Liver (tissue), 9 donors: Measurements from ENCODE around the gene ZNF273. TPM values are rescaled to one million over a fixed set of nuclear protein-coding genes. Genes with fewer than 3 reads are reported as not detected.

ENCODE experiments used
- DNase-seq: peaks from one replicate; pipeline ENCODE4 v3.0.0-alpha.2; 2017; ENCODE audit warnings: low spot score
- H3K27ac ChIP-seq, 2 donors: one replicate each; pipeline ENCODE4 v1.7.0; 2013; ENCODE audit warnings: inconsistent platforms in 2 of 2, low read length in 2 of 2, control low read depth in 1 of 2, low read depth in 1 of 2, mild to moderate bottlenecking in 1 of 2
- H3K27me3 ChIP-seq, 4 donors: one replicate each; pipeline versions ENCODE4 v1.6.1 to v1.7.0; 2013; ENCODE audit warnings: low read length in 3 of 4, inconsistent platforms in 1 of 4, mild to moderate bottlenecking in 1 of 4, moderate library complexity in 1 of 4; ENCODE audit not compliant: control insufficient read depth in 4 of 4, insufficient read depth in 4 of 4
- H3K36me3 ChIP-seq, 4 donors: one replicate each; pipeline versions ENCODE4 v1.6.1 to v1.7.0; 2013; ENCODE audit warnings: low read length in 3 of 4, mild to moderate bottlenecking in 3 of 4, low read depth in 1 of 4, moderate library complexity in 1 of 4; ENCODE audit not compliant: control insufficient read depth in 4 of 4, insufficient read depth in 3 of 4
- H3K4me1 ChIP-seq, 4 donors: one replicate each; pipeline versions ENCODE4 v1.6.1 to v1.7.0; 2013; ENCODE audit warnings: low read length in 3 of 4, mild to moderate bottlenecking in 3 of 4, moderate library complexity in 1 of 4; ENCODE audit not compliant: control insufficient read depth in 4 of 4, insufficient read depth in 4 of 4
- H3K4me3 ChIP-seq, 3 donors: one replicate each; pipeline versions ENCODE4 v1.6.1 to v1.7.0; 2013; ENCODE audit warnings: low read length in 3 of 3, control low read depth in 1 of 3, low read depth in 1 of 3, mild to moderate bottlenecking in 1 of 3
- H3K9ac ChIP-seq, 2 donors: one replicate each; pipeline ENCODE4 v1.7.0; 2013; ENCODE audit warnings: low read length in 2 of 2, mild to moderate bottlenecking in 2 of 2, moderate library complexity in 2 of 2, control low read depth in 1 of 2, low read depth in 1 of 2
- H3K9me3 ChIP-seq, 4 donors: one replicate each; pipeline versions ENCODE4 v1.6.1 to v1.7.0; 2013; ENCODE audit warnings: low read length in 3 of 4; ENCODE audit not compliant: control insufficient read depth in 4 of 4
- EGR1 ChIP-seq, 2 donors: IDR thresholded peaks; 2 replicates each; pipeline ENCODE4 v1.6.1; 2016 to 2018; ENCODE audit warnings: antibody characterized with exemption in 2 of 2, low read depth in 2 of 2
- FOXA1 ChIP-seq: IDR thresholded peaks from 2 replicates; pipeline ENCODE4 v1.6.1; 2016; ENCODE audit warnings: antibody characterized with exemption
- FOXA2 ChIP-seq: IDR thresholded peaks from 2 replicates; pipeline ENCODE4 v1.6.1; 2016; ENCODE audit warnings: antibody characterized with exemption
- GABPA ChIP-seq, 2 donors: IDR thresholded peaks in 1 of 2; conservative IDR thresholded peaks in 1 of 2; 2 replicates each; pipeline ENCODE4 v1.6.1; 2016; ENCODE audit warnings: antibody characterized with exemption in 2 of 2, mild to moderate bottlenecking in 1 of 2, moderate library complexity in 1 of 2
- HNF4A ChIP-seq, 2 donors: conservative IDR thresholded peaks; 2 replicates each; pipeline ENCODE4 v1.6.1; 2016; ENCODE audit warnings: antibody characterized with exemption in 2 of 2, mild to moderate bottlenecking in 2 of 2
- HNF4G ChIP-seq: IDR thresholded peaks from 2 replicates; pipeline ENCODE4 v1.6.1; 2016; ENCODE audit warnings: antibody characterized with exemption
- JUND ChIP-seq, 2 donors: IDR thresholded peaks; 2 replicates each; pipeline ENCODE4 v1.6.1; 2016; ENCODE audit warnings: antibody characterized with exemption in 2 of 2
- NR2F2 ChIP-seq: IDR thresholded peaks from 2 replicates; pipeline ENCODE4 v1.6.1; 2016; ENCODE audit warnings: antibody characterized with exemption
- RAD21 ChIP-seq, 2 donors: IDR thresholded peaks; 2 replicates each; pipeline ENCODE4 v1.6.1; 2016; ENCODE audit warnings: antibody characterized with exemption in 2 of 2, mild to moderate bottlenecking in 2 of 2
- RXRA ChIP-seq, 2 donors: IDR thresholded peaks; 2 replicates each; pipeline ENCODE4 v1.6.1; 2017 to 2018; ENCODE audit warnings: antibody characterized with exemption in 2 of 2, mild to moderate bottlenecking in 1 of 2
- SP1 ChIP-seq: IDR thresholded peaks from 2 replicates; pipeline ENCODE4 v1.6.1; 2018; ENCODE audit warnings: antibody characterized with exemption, mild to moderate bottlenecking
- TAF1 ChIP-seq: conservative IDR thresholded peaks from 2 replicates; pipeline ENCODE4 v1.6.1; 2016; ENCODE audit warnings: antibody characterized with exemption, mild to moderate bottlenecking
- YY1 ChIP-seq: IDR thresholded peaks from 2 replicates; pipeline ENCODE4 v1.6.1; 2016; ENCODE audit warnings: antibody characterized with exemption, mild to moderate bottlenecking
- WGBS: extraction: QIAGEN DNeasy Blood & Tissue Kit; methylation state at CpG from one replicate; pipeline ENCODE4 v1.1.7; 2013; 5-methylcytosine and 5-hydroxymethylcytosine counted together
- polyA plus RNA-seq, 2 donors: library from polyadenylated mRNA; stranded (reverse) in 1 of 2; unstranded in 1 of 2; fragments of 200-250 nt in 1 of 2; fragments of >200 nt in 1 of 2; fragmentation: Nextera tagmentation in 1 of 2; extraction: Ambion mirVana in 1 of 2; gene quantifications; one replicate each; pipeline versions ENCODE4 v1.2.1 to v1.2.3, GENCODE V29; 2013 to 2015
- total RNA-seq, 2 donors: library from RNA; depleted of rRNA; stranded (reverse); fragments of >200 nt; gene quantifications; one replicate each; pipeline ENCODE4 v1.2.3, GENCODE V29; 2014
- TF ChIP-seq, protein P1 (sequence below): IDR thresholded peaks from 2 replicates; pipeline ENCODE4 v1.6.1; 2016; ENCODE audit warnings: antibody characterized with exemption, mild to moderate bottlenecking
- TF ChIP-seq, protein P2 (sequence below): IDR thresholded peaks from 2 replicates; pipeline ENCODE4 v1.6.1; 2016; ENCODE audit warnings: antibody characterized with exemption
- TF ChIP-seq, protein P3 (sequence below): IDR thresholded peaks from 2 replicates; pipeline ENCODE4 v1.6.1; 2016; ENCODE audit warnings: antibody characterized with exemption
- TF ChIP-seq, protein P4 (sequence below): fragments of 150-350 bp; IDR thresholded peaks from 2 replicates; pipeline ENCODE4 v1.5.1; 2017; ENCODE audit warnings: improper control_type of control experiment, low read depth, low read length; ENCODE audit not compliant: missing input control
- donor health status: healthy.
- donor health status: healthy.
- donor health status: healthy.
- donor health status: healthy.
- donor health status: healthy.

The ZNF273 gene
- total and polyA plus RNA-seq, 4 donors: 0.43 to 14.9 (median 0.73) TPM

DNA sequence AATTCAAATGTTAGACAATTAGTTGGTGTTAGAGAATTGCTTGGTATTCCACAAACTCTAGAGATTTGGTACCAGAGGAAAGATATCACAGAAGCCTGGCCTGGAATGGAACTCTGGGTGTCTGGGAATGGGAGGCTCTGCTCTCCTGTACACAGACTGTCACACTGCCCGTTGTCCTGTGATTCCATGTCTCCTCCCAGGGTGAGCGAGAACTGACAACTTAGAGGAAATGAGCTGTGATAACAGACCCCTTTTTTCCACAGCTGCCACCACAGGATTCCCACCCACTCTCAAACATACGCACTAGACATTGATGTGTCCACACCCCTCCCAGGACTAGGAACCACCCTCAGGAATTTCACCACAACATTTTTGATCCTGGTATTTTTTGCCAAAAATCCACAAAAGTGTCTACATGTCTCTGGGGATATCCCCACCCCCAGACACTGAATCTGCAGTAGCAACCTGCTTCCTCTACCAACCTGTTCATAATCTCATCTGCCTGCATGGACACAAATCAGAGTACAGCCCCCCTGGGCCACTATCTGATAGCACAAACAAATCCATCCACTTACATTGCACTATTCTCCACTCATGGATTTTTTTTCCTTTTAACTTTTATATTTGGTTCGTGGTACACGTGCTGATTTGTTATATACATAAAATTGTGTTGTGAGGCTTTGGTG is 4.7 kb downstream of the ZNF273 start:
- TF ChIP-seq TAF1: no peak
- TF ChIP-seq YY1: no peak
- TF ChIP-seq, protein P1, sequence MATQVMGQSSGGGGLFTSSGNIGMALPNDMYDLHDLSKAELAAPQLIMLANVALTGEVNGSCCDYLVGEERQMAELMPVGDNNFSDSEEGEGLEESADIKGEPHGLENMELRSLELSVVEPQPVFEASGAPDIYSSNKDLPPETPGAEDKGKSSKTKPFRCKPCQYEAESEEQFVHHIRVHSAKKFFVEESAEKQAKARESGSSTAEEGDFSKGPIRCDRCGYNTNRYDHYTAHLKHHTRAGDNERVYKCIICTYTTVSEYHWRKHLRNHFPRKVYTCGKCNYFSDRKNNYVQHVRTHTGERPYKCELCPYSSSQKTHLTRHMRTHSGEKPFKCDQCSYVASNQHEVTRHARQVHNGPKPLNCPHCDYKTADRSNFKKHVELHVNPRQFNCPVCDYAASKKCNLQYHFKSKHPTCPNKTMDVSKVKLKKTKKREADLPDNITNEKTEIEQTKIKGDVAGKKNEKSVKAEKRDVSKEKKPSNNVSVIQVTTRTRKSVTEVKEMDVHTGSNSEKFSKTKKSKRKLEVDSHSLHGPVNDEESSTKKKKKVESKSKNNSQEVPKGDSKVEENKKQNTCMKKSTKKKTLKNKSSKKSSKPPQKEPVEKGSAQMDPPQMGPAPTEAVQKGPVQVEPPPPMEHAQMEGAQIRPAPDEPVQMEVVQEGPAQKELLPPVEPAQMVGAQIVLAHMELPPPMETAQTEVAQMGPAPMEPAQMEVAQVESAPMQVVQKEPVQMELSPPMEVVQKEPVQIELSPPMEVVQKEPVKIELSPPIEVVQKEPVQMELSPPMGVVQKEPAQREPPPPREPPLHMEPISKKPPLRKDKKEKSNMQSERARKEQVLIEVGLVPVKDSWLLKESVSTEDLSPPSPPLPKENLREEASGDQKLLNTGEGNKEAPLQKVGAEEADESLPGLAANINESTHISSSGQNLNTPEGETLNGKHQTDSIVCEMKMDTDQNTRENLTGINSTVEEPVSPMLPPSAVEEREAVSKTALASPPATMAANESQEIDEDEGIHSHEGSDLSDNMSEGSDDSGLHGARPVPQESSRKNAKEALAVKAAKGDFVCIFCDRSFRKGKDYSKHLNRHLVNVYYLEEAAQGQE: no peak
- TF ChIP-seq HNF4A (conservative IDR thresholded peaks at IDR 0.05): no peak
- TF ChIP-seq, protein P2, sequence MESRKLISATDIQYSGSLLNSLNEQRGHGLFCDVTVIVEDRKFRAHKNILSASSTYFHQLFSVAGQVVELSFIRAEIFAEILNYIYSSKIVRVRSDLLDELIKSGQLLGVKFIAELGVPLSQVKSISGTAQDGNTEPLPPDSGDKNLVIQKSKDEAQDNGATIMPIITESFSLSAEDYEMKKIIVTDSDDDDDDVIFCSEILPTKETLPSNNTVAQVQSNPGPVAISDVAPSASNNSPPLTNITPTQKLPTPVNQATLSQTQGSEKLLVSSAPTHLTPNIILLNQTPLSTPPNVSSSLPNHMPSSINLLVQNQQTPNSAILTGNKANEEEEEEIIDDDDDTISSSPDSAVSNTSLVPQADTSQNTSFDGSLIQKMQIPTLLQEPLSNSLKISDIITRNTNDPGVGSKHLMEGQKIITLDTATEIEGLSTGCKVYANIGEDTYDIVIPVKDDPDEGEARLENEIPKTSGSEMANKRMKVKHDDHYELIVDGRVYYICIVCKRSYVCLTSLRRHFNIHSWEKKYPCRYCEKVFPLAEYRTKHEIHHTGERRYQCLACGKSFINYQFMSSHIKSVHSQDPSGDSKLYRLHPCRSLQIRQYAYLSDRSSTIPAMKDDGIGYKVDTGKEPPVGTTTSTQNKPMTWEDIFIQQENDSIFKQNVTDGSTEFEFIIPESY: no peak
- no peak for TF ChIP-seq SP1
- no peak for TF ChIP-seq NR2F2
- no peaks in the 10 kb centered on the region for H3K36me3 ChIP-seq
- H3K9me3 ChIP-seq: no peaks in the 10 kb centered on the region
- H3K4me1 ChIP-seq: peaks cover 0 to 7% (median 3%) of the 10 kb centered on the region in 4 donors
- H3K27me3 ChIP-seq: no peaks in the 10 kb centered on the region
- WGBS: 70% methylated on average over 5 of the region's 5 CpGs
- no peak overlapping the region for H3K9ac ChIP-seq
- no peak for DNase-seq
- H3K4me3 ChIP-seq: no peak overlapping the region
- H3K27ac ChIP-seq: no peak overlapping the region

DNA sequence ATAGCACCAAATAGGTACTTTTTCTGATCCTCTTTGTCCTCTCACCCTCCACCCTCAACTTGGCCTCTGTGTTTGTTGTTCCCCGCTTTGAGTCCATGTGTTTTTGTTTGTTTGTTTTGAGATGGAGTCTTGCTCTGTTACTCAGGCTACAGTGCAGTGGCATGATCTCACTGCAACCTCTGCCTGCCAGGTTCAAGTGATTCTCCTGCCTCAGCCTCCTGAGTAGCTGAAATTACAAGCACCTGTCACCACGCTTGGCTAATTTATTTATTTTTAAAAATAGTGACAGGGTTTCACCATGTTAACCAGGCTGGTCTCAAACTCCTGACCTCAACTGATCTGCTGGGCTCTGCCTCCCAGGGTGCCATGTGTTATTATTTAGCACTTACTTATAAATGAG is 5.3 kb downstream of the ZNF273 start:
- Histone ChIP-seq H3K27ac (no peak overlapping the region), H3K4me3 (no peak overlapping the region), H3K4me1 (peaks cover 0 to 6% (median 3%) of the 10 kb centered on the region in 4 donors), H3K36me3 (no peaks in the 10 kb centered on the region), H3K9me3 (no peaks in the 10 kb centered on the region), H3K27me3 (no peaks in the 10 kb centered on the region), H3K9ac (no peak overlapping the region)
- no peak for TF ChIP-seq HNF4G
- TF ChIP-seq, protein P3, sequence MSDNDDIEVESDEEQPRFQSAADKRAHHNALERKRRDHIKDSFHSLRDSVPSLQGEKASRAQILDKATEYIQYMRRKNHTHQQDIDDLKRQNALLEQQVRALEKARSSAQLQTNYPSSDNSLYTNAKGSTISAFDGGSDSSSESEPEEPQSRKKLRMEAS: no peak
- no peak for TF ChIP-seq GABPA (IDR thresholded peaks at IDR 0.05 in 1 of 2, conservative IDR thresholded peaks at IDR 0.05 in 1 of 2)
- no peak for TF ChIP-seq NR2F2
- no peak for TF ChIP-seq JUND (IDR thresholded peaks at IDR 0.05)
- TF ChIP-seq, protein P4, sequence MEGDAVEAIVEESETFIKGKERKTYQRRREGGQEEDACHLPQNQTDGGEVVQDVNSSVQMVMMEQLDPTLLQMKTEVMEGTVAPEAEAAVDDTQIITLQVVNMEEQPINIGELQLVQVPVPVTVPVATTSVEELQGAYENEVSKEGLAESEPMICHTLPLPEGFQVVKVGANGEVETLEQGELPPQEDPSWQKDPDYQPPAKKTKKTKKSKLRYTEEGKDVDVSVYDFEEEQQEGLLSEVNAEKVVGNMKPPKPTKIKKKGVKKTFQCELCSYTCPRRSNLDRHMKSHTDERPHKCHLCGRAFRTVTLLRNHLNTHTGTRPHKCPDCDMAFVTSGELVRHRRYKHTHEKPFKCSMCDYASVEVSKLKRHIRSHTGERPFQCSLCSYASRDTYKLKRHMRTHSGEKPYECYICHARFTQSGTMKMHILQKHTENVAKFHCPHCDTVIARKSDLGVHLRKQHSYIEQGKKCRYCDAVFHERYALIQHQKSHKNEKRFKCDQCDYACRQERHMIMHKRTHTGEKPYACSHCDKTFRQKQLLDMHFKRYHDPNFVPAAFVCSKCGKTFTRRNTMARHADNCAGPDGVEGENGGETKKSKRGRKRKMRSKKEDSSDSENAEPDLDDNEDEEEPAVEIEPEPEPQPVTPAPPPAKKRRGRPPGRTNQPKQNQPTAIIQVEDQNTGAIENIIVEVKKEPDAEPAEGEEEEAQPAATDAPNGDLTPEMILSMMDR: no peak
- TF ChIP-seq RAD21 (IDR thresholded peaks at IDR 0.05): no peak
- no peak for TF ChIP-seq RXRA (IDR thresholded peaks at IDR 0.05)
- TF ChIP-seq EGR1 (IDR thresholded peaks at IDR 0.05; ENCODE audit: low read depth in 2 of 2): no peak
- no peak for TF ChIP-seq SP1
- no peak for TF ChIP-seq YY1
- TF ChIP-seq, protein P2: no peak
- TF ChIP-seq, protein P1: no peak
- no peak for TF ChIP-seq FOXA2
- TF ChIP-seq FOXA1: no peak
- no peak for DNase-seq
- WGBS: 88% methylated on average over 2 of the region's 2 CpGs
